HUDEP-2 (cell line): ENCODE results near the gene TBL1X.

Source experiments
- DNase-seq, 76 experiments: peaks; one replicate each; lab custom pipeline; 2025; ENCODE audit not compliant: unreplicated experiment in 76 of 76; lab: John Stamatoyannopoulos, UW

TBL1X gene

GRCh38 chrX:9611436-9612145 lies 146.7 kb downstream of the TBL1X start:
- DNase-seq: no peak

DNA sequence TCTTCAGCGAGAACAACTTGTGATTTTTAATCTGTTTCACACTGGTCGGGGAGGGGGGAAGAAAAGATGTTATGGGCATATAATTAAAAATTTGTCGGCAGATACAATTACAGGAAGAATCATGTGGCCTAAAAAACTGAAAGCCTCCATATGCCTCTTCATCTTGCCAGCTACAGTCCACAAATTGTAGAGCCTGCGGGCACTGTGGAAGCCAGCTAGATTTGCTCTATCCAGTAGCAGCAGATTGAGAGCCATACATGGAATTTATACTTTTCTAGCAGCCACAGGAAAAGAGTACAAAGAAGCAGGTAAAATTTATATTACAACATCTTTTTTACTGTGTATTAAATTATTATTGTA lies 147.3 kb downstream of the TBL1X start:
- DNase-seq: no peak

GRCh38 chrX:9614016-9614415 lies 149.2 kb downstream of the TBL1X start:
- DNase-seq: no peak

GRCh38 chrX:9619133-9619532 lies 154.3 kb downstream of the TBL1X start:
- no peak for DNase-seq

DNA sequence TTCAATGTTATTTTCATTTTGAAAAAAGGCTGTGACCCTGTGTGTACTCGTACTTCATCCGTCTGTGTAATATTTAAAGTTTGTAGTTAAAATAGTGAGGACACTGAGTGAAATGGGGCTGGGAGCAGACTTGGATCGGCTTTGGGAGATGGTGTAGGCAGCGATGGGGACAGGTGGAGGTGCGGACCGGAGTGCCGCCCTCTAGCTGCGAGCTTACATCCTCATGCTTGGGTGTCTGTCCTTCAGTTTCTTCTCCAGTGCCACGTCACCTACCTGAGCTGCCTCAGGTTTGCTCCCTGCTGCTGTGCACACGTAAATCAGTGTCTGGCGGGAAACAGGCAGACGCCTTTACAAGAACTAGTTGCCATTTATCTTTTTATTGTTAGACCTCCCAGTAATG lies 154.7 kb downstream of the TBL1X start:
- no peak for DNase-seq

DNA sequence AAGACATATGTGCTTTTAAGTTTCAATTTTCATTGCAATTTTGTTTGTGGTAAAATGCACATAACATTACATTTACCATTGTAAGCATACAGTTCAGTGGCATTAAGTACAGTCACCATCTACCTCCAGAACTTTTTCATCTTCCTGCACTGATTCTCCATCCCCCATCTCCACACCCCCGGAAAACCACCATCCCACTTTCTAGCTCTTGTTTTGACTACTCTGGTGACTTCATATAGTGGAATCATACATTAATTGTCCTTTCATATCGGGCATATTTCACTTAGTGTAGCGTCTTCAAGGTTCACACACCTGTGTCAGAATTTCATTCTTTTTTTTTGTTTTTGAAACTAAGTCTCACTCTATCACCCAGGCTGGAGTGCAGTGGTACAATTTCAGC lies 157.3 kb downstream of the TBL1X start:
- no peak for DNase-seq

- DNase-seq: no peak
Observed at GRCh38 chrX:9626379-9626778, 161.5 kb downstream of the TBL1X start.

- DNase-seq: no peak
Observed at GRCh38 chrX:9627922-9628321, 163.1 kb downstream of the TBL1X start.

GRCh38 chrX:9628779-9629493 lies 164.1 kb downstream of the TBL1X start:
- no peak for DNase-seq

DNA sequence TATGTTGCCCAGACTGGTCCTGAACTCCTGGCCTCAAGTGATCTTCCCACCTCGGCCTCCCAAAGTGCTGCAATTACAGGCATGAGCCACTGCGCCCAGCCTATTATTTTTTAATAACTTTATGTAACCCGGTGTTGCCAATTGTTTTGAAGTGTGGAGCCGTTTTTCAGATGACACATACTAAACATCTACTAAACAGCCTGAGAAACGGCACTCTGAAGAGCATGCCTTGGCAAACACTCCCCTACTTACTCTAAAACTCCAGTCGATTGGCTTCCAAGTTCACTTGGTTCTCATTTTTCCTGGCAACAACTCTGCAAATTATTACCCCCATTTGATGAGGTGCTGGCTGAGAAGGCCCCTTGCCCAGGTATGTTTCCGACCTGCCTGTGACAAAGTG lies 169.7 kb downstream of the TBL1X start:
- no peak for DNase-seq

DNA sequence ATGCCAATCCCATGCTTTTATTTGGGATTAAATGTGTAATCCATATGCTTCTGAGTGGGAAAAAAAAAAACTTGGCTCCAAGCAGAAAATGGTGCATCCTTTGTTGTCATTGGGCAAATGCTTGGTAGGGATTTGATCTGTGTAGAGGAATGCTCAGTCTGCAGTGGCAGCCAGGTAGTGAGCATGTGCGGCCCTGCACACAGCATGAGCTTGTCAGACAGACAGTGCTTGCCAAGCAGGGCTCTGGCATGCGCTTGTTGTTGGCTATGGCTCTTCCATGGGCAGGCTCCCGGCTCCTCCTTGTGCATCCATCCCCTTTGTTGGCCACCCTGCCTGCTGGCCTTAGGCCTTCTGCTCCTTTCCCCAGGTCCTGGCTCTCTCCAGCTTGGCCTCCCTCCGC lies 170.5 kb downstream of the TBL1X start:
- no peak for DNase-seq

DNA sequence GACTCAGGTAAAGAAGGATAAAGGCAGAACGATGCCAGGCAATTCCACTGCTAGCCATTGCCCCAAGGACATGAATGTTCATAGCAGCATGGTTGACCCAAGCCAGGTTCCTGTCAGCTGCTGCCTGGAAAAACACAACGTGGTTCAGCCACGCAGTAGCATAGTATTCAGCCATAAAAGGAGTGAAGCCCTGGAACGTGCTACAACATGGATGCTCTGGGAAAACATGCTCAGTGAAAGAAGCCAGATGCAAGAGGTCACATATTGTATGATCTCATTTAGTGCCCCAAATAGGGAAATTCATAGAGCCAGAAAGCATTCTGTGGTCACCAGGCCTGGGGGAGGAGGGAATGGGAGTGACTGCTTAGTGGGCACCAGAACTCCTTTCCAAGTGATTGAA lies 170.9 kb downstream of the TBL1X start:
- no peak for DNase-seq

DNA sequence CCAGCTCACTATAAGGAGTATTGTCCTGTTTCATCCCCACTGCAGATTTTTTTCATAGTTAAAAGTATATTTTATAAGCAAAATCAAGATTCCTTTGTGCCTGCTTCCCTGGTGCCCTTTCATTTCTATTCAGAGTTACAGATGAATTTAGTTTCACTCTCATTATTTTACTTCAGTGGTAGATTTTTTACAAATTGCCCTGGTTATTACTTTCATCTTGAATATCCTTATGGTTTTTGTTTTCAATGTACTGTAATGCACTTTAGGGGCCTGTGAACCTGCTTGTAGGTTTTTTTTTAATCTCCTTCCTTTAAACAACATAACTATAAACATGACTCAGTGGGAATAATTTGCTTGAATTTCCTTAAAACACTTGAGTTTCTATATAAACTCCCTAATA lies 174.0 kb downstream of the TBL1X start:
- no peak for DNase-seq

- no peak for DNase-seq
Observed at GRCh38 chrX:9642270-9642995, 177.6 kb downstream of the TBL1X start.

GRCh38 chrX:9643807-9644206 lies 178.9 kb downstream of the TBL1X start:
- no peak for DNase-seq

DNA sequence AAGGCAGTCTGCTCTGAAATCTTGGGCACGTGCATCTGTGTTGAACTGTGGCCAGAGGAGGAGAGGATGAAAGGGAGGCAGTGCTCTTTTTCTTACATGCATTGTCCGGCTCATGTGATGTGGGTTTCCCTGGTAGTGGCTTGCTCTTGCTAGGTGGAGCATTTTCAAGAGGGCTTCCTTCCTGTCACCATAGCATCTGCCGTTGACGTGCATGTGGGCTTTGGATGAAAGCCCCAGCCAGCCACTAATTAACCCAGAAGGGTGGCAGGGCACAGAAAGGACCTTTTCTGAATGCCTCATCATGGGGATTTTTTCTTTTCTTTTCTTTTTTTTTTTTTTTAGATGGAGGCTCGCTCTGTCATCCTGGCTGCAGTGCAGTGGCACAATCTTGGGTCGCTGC lies 179.5 kb downstream of the TBL1X start:
- DNase-seq: no peak

GRCh38 chrX:9646471-9647224 lies 181.8 kb downstream of the TBL1X start:
- DNase-seq: no peak

- no peak for DNase-seq
Observed at GRCh38 chrX:9647431-9647830, 182.6 kb downstream of the TBL1X start.

DNA sequence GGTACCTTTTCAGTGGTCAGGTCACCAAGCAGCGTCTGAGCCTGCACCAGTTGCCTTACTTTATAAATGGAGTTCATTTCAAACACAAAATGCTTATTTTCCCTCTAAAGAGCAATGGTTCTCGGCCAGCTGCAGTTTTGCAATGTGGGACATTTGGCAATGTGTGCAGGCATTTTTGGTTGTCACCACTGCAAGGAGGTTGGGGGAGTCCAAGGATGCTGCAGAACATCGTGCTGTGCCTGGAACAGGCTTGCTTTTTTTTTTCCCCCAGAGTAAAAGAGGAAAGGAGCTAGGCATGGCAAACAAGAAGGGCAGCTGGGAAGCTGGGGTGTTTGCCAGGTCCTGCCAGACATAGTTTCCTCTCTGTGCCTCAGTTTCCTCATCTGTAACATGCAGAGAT lies 185.2 kb downstream of the TBL1X start:
- DNase-seq: no peak

GRCh38 chrX:9651737-9652136 lies 186.9 kb downstream of the TBL1X start:
- no peak for DNase-seq

- DNase-seq: no peak
Observed at GRCh38 chrX:9654929-9655328, 190.1 kb downstream of the TBL1X start.
